RCC 7860 (cell line): ENCODE data around the gene EPHB1.

Experiments
- DNase-seq: peaks from one replicate; pipeline ENCODE4 v3.0.0-alpha.2; 2015; ENCODE audit warnings: low spot score
- FAIRE-seq: peaks from 2 replicates; lab custom pipeline; 2012; peaks lifted over from hg19 to GRCh38; lab: Jason Lieb, UNC

Gene EPHB1

GRCh38 chr3:134901461-134901860, 106.4 kb downstream of the EPHB1 start:
- DNase-seq (no peak), FAIRE-seq (no peak)

- FAIRE-seq (no peak), DNase-seq (no peak)
Measured at GRCh38 chr3:134903837-134904236, 108.8 kb downstream of the EPHB1 start.

- DNase-seq (no peak), FAIRE-seq (no peak)
Measured at GRCh38 chr3:134904241-134904771, 109.2 kb downstream of the EPHB1 start.

GRCh38 chr3:134904776-134905646, 110.0 kb downstream of the EPHB1 start:
- peak; percentile 74 for FAIRE-seq
- no peak for DNase-seq

- DNase-seq (no peak), FAIRE-seq (no peak)
Measured at GRCh38 chr3:134905647-134905935, 110.5 kb downstream of the EPHB1 start.

- DNase-seq (no peak), FAIRE-seq (no peak)
Measured at GRCh38 chr3:134908271-134908670, 113.2 kb downstream of the EPHB1 start.

GRCh38 chr3:134910026-134910425, 115.0 kb downstream of the EPHB1 start:
- no peak for FAIRE-seq
- no peak for DNase-seq

- FAIRE-seq = no peak
Measured at GRCh38 chr3:134911586-134912548, 116.8 kb downstream of the EPHB1 start.

GRCh38 chr3:134916276-134916961, 121.4 kb downstream of the EPHB1 start:
- DNase-seq = no peak
- no peak for FAIRE-seq

More at GRCh38 chr3:134911586-134912548, 116.8 kb downstream of the EPHB1 start:
- DNase-seq = no peak

GRCh38 chr3:134917631-134918030, 122.6 kb downstream of the EPHB1 start:
- DNase-seq = no peak
- FAIRE-seq = no peak

- FAIRE-seq (no peak), DNase-seq (no peak)
Measured at GRCh38 chr3:134918441-134918840, 123.4 kb downstream of the EPHB1 start.

- DNase-seq (no peak), FAIRE-seq (no peak)
Measured at GRCh38 chr3:134922101-134922500, 127.0 kb downstream of the EPHB1 start.

- DNase-seq (no peak), FAIRE-seq (no peak)
Measured at GRCh38 chr3:134922866-134923265, 127.8 kb downstream of the EPHB1 start.

GRCh38 chr3:134923286-134923685, 128.2 kb downstream of the EPHB1 start:
- no peak for FAIRE-seq
- DNase-seq = no peak

- FAIRE-seq (no peak), DNase-seq (no peak)
Measured at GRCh38 chr3:134927599-134927998, 132.5 kb downstream of the EPHB1 start.

GRCh38 chr3:134928392-134928791, 133.3 kb downstream of the EPHB1 start:
- no peak for FAIRE-seq
- DNase-seq = no peak

- FAIRE-seq = no peak
- DNase-seq = no peak
Measured at GRCh38 chr3:134928819-134929218, 133.8 kb downstream of the EPHB1 start.

- FAIRE-seq (no peak), DNase-seq (no peak)
Measured at GRCh38 chr3:134929976-134930375, 134.9 kb downstream of the EPHB1 start.

- DNase-seq = no peak
- FAIRE-seq = no peak
Measured at GRCh38 chr3:134931045-134931785, 136.2 kb downstream of the EPHB1 start.

- no peak for DNase-seq
Measured at GRCh38 chr3:134932035-134932434, 137.0 kb downstream of the EPHB1 start.

More at GRCh38 chr3:134932035-134932434, 137.0 kb downstream of the EPHB1 start:
- FAIRE-seq = no peak
